GM23248 (cell line): ENCODE measurements around the gene GUCA2B. TPM values are rescaled to one million over a fixed set of nuclear protein-coding genes. Genes with fewer than 3 reads are reported as not detected.

ENCODE experiments used
- DNase-seq: peaks from one replicate; pipeline ENCODE4 v3.0.0-alpha.2; 2015
- H2AFZ ChIP-seq: fragments of 200-600 bp; sonication (generic); 2 replicates; pipeline ENCODE4 v1.6.1; 2016; ENCODE audit warnings: antibody characterized with exemption
- H3F3A ChIP-seq: fragments of 200-600 bp; sonication (generic); 2 replicates; pipeline ENCODE4 v1.6.1; 2016; ENCODE audit warnings: mild to moderate bottlenecking, antibody characterized with exemption, mixed run types; ENCODE audit not compliant: insufficient read depth
- H3K27ac ChIP-seq: fragments of 200-600 bp; sonication (generic); 2 replicates; pipeline ENCODE4 v1.5.1; 2016; ENCODE audit warnings: mild to moderate bottlenecking
- H3K27me3 ChIP-seq: fragments of 200-600 bp; sonication (generic); replicated peaks from 2 replicates; pipeline ENCODE4 v1.6.1; 2016; ENCODE audit warnings: mild to moderate bottlenecking; ENCODE audit not compliant: insufficient read depth
- H3K36me3 ChIP-seq: fragments of 200-600 bp; sonication (generic); 2 replicates; pipeline ENCODE4 v1.6.1; 2016; ENCODE audit warnings: low read depth, mild to moderate bottlenecking
- H3K4me1 ChIP-seq: fragments of 200-600 bp; sonication (generic); 2 replicates; pipeline ENCODE4 v1.6.1; 2016; ENCODE audit warnings: mild to moderate bottlenecking; ENCODE audit not compliant: insufficient read depth
- H3K4me2 ChIP-seq: fragments of 200-600 bp; sonication (generic); one replicate; pipeline ENCODE4 v1.6.1; 2016; ENCODE audit warnings: mild to moderate bottlenecking; ENCODE audit not compliant: unreplicated experiment
- H3K4me3 ChIP-seq: fragments of 200-600 bp; sonication (generic); 2 replicates; pipeline ENCODE4 v1.5.1; 2016; ENCODE audit warnings: mild to moderate bottlenecking
- H3K79me2 ChIP-seq: fragments of 200-600 bp; sonication (generic); 2 replicates; pipeline ENCODE4 v1.6.1; 2016; ENCODE audit warnings: mild to moderate bottlenecking; ENCODE audit not compliant: insufficient read depth
- H3K9ac ChIP-seq: fragments of 200-600 bp; sonication (generic); 2 replicates; pipeline ENCODE4 v1.6.1; 2016; ENCODE audit warnings: mild to moderate bottlenecking
- H3K9me2 ChIP-seq: fragments of 200-600 bp; sonication (generic); 2 replicates; pipeline ENCODE4 v1.6.1; 2016; ENCODE audit warnings: mixed run types, mild to moderate bottlenecking, moderate library complexity; ENCODE audit not compliant: insufficient read depth
- H3K9me3 ChIP-seq: fragments of 200-600 bp; sonication (generic); one replicate; pipeline ENCODE4 v1.6.1; 2017; ENCODE audit warnings: low read depth
- H4K20me1 ChIP-seq: fragments of 200-600 bp; sonication (generic); 2 replicates; pipeline ENCODE4 v1.6.0; 2016; ENCODE audit not compliant: insufficient read depth
- EZH2 ChIP-seq: fragments of 200-600 bp; sonication (generic); IDR thresholded peaks from 2 replicates; pipeline ENCODE4 v1.6.1; 2018; ENCODE audit warnings: antibody characterized with exemption, mild to moderate bottlenecking; ENCODE audit not compliant: insufficient read depth, poor library complexity, severe bottlenecking
- EZH2phosphoT487 ChIP-seq: fragments of 200-600 bp; sonication (generic); IDR thresholded peaks from 2 replicates; pipeline ENCODE4 v1.6.1; 2018; ENCODE audit warnings: antibody characterized with exemption, moderate library complexity, mild to moderate bottlenecking, low read depth; ENCODE audit not compliant: insufficient read depth
- WGBS, 2 experiments: methylation state at CpG; one replicate each; pipeline ENCODE4 v1.1.6; 2015 to 2017; ENCODE audit warnings: low lambda C conversion rate in 2 of 2, low coverage in 1 of 2; ENCODE audit errors: missing lambda C conversion rate in 2 of 2; 5-methylcytosine and 5-hydroxymethylcytosine counted together
- in situ Hi-C: fragments of 300-500 bp; cut with MboI; formaldehyde crosslinking; loops from 2 replicates; pipeline ENCODE4 v1.15.0; 2020
- polyA plus RNA-seq: library from polyadenylated mRNA; unstranded; fragments of >200 nt; fragmentation: Nextera tagmentation; extraction: Ambion mirVana; gene quantifications from 2 replicates; pipeline ENCODE4 v1.2.1, GENCODE V29; 2016
- total RNA-seq: library from RNA; depleted of rRNA; stranded (reverse); fragments of >200 nt; shearing (Covaris generic); gene quantifications from 2 replicates; pipeline ENCODE4 v1.2.3, GENCODE V29; 2014

Gene GUCA2B
- total and polyA plus RNA-seq, 2 experiments from 2014 or later: not detected

- Histone ChIP-seq H4K20me1 (no peaks in the 10 kb centered on the region), H3K36me3 (no peaks in the 10 kb centered on the region), H3K9ac (no peak overlapping the region), H3K27ac (no peak overlapping the region), H2AFZ (no peak overlapping the region), H3K9me3 (no peaks in the 10 kb centered on the region), H3K9me2 (no peaks in the 10 kb centered on the region), H3F3A (no peaks in the 10 kb centered on the region), H3K4me2 (no peak overlapping the region), H3K27me3 (peaks cover 37% of the 10 kb centered on the region), H3K4me3 (no peak overlapping the region), H3K79me2 (no peaks in the 10 kb centered on the region), H3K4me1 (no peaks in the 10 kb centered on the region)
- TF ChIP-seq EZH2 (no peak), EZH2phosphoT487 (no peak)
- DNase-seq: no peak
- WGBS, 2 experiments: 43 to 49% methylated on average over 10 of the region's 10 CpGs
- in situ Hi-C loops: loop anchor here (25.0 kb wide), 1 partner anchor 575 kb away; no protein-coding TSS in a partner anchor
These were observed 15.4 kb upstream of the GUCA2B start for GRCh38 chr1:42137766-42138165.

GRCh38 chr1:42138586-42138985 lies 14.6 kb upstream of the GUCA2B start:
- 83 to 86% methylated on average over 4 of the region's 4 CpGs for WGBS, 2 experiments
- H4K20me1 ChIP-seq: no peaks in the 10 kb centered on the region
- no peaks in the 10 kb centered on the region for H3K9me2 ChIP-seq
- no peaks in the 10 kb centered on the region for H3K36me3 ChIP-seq
- in situ Hi-C loops: loop anchor here (25.0 kb wide), 1 partner anchor 576 kb away; no protein-coding TSS in a partner anchor
- H3F3A ChIP-seq: no peaks in the 10 kb centered on the region
- H3K4me3 ChIP-seq: no peak overlapping the region
- no peak for DNase-seq
- H3K4me1 ChIP-seq: no peaks in the 10 kb centered on the region
- H2AFZ ChIP-seq: no peak overlapping the region
- H3K9ac ChIP-seq: no peak overlapping the region
- H3K79me2 ChIP-seq: no peaks in the 10 kb centered on the region
- H3K4me2 ChIP-seq: no peak overlapping the region
- H3K27ac ChIP-seq: no peak overlapping the region
- no peaks in the 10 kb centered on the region for H3K9me3 ChIP-seq
- TF ChIP-seq EZH2: no peak
- no peak for TF ChIP-seq EZH2phosphoT487
- H3K27me3 ChIP-seq: peaks cover 37% of the 10 kb centered on the region

DNA sequence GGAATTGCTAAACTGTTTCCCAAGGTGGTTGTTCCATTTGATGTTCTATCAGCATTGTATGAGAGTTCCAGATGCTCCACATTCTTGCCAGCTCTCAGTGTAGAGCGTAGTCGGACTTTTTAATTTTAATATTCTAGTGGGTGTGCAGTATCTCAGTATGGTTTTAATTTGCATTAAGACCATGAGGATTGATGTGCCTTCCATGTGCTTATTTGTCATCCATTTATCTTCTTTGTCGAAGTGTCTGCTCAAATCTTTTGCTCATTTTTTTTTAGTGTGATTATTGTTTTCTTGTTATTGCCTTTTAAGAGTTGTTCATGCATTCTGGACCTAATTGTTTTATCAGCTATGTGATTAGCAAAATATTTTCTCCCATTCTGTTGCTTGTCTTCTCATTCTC lies 13.8 kb upstream of the GUCA2B start:
- no peaks in the 10 kb centered on the region for H4K20me1 ChIP-seq
- no peak overlapping the region for H3K9ac ChIP-seq
- H3K4me2 ChIP-seq: no peak overlapping the region
- H3K4me1 ChIP-seq: no peaks in the 10 kb centered on the region
- no peak overlapping the region for H3K27ac ChIP-seq
- no peak overlapping the region for H3K4me3 ChIP-seq
- H3K79me2 ChIP-seq: no peaks in the 10 kb centered on the region
- 5 to 11% methylated on average over 3 of the region's 3 CpGs for WGBS, 2 experiments
- no peaks in the 10 kb centered on the region for H3K9me2 ChIP-seq
- peaks cover 40% of the 10 kb centered on the region for H3K27me3 ChIP-seq
- in situ Hi-C loops: loop anchor here (25.0 kb wide), 1 partner anchor 577 kb away; no protein-coding TSS in a partner anchor
- H3K36me3 ChIP-seq: no peaks in the 10 kb centered on the region
- H3F3A ChIP-seq: no peaks in the 10 kb centered on the region
- DNase-seq: no peak
- no peak overlapping the region for H2AFZ ChIP-seq
- no peaks in the 10 kb centered on the region for H3K9me3 ChIP-seq
- TF ChIP-seq EZH2 (no peak), EZH2phosphoT487 (no peak)

DNA sequence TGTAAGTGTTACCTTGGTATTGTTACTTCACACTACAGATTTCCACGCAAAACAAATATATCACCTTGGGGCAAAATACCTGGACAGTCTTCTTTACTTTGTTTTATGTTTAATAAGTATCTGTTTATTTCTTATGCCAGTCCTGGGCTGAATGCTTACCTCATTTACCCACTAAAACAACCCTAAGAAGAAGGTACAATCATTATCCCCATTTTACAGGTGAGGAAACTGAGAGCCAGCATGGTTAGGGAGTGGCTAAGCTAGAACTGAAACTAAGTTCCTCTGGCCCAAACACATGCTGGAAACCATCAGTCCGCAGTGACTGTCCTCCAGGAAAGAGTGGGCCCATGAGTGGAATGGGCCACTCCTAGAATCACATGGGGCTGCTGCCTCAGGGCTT lies 13.0 kb upstream of the GUCA2B start:
- H3K9ac ChIP-seq: no peak overlapping the region
- no peaks in the 10 kb centered on the region for H3K79me2 ChIP-seq
- H3K4me1 ChIP-seq: no peaks in the 10 kb centered on the region
- no peaks in the 10 kb centered on the region for H3K9me2 ChIP-seq
- no peak overlapping the region for H3K4me3 ChIP-seq
- no peak for TF ChIP-seq EZH2phosphoT487
- TF ChIP-seq EZH2: no peak
- no peak for DNase-seq
- no peaks in the 10 kb centered on the region for H3K9me3 ChIP-seq
- H3K4me2 ChIP-seq: no peak overlapping the region
- H3K27ac ChIP-seq: no peak overlapping the region
- no peaks in the 10 kb centered on the region for H3F3A ChIP-seq
- WGBS, 2 experiments: 52 to 63% methylated on average over 2 of the region's 2 CpGs
- no peak overlapping the region for H2AFZ ChIP-seq
- no peaks in the 10 kb centered on the region for H3K36me3 ChIP-seq
- H4K20me1 ChIP-seq: no peaks in the 10 kb centered on the region
- in situ Hi-C loops: loop anchor here (25.0 kb wide), 1 partner anchor 578 kb away; no protein-coding TSS in a partner anchor
- H3K27me3 ChIP-seq: peaks cover 42% of the 10 kb centered on the region
